ENCODE results near the gene KMT2D.

KMT2D gene

GRCh38 chr12:49033611-49034285 lies 26.8 kb downstream of the KMT2D start:
- no peak for DNase-seq

- DNase-seq = no peak
These were observed 27.7 kb downstream of the KMT2D start for GRCh38 chr12:49032679-49033447.

DNA sequence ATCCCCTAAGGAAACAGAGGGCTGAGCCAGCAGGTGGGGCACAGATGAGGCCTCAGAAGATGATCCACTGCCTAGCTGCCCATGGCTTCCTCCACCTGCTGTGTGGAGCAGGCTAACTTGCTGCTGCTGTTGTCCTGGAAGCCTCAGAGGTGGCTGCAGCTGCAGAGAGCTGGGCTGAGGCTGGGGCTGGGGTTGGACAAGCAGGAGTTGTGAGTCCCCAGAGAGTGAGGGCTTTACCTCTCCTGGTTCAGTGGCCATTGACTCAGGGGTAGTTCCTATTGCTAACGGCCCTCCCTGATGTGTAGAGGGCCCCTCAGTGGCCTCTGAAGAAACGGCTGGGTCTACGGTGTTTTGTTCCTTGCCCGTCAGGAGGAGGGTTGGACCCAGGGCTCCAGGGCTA lies 28.3 kb downstream of the KMT2D start:
- DNase-seq = no peak

GRCh38 chr12:49031573-49032161 lies 28.9 kb downstream of the KMT2D start:
- no peak for DNase-seq

DNA sequence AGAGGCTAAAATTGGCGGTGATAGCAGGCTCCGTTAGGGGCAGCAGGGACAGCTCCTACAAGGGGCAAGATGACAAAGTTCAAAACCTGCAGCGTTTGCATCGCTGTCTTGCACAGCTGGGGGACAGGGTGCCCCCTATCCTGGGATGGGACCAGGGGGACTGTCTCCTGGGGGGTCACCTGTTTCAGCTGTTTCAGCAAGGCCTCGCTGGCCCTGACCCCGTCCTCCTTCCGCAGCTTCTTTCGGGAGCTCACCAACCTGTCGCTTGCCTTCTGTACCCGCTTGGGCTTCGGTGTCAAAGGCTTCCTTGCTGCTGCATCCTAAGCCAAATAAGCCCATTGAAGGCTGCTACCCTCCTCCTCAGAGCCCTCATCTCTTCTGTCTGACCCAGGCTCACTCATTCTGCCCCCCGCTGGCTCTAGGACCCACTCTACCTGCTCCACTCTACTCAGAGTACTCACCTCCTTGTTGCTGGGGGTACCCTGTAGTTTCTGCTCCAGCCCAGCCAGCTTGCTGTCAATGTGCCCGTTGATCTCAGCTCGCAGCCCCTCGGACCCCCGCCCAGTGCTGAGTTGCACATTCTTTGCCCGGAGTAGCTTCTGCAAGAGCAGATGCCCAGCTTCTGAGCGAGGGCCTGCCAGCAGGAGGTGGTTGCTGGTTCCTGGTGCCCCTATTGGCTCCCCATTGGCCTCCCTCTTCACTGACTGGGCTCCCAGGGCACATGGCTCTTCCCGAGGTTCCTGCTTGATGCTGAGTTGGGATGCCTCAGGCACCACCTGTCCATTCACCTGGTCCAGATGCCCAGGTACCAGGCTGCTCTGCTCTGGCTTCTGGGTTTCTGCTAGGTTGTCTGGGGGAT lies 29.7 kb downstream of the KMT2D start:
- no peak for DNase-seq

DNA sequence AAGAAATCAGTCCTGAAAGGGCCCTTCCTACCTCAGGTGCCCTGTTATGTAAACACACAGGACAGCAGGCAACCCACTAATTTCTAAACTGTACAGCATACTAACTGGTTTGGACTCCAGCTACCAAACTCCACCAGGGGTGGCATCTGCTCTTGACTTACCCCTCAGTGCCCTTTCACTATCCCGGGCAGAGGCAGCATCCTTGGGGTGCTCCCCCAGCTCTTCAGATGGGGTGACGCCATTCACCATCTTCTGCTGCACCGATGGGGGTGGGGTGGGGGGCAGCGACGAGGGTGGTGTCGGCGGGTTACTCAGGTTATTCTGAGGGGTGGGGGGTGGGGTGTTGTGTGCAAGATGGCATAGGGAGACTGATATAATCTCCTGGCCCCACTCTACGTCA lies 30.5 kb downstream of the KMT2D start:
- DNase-seq = no peak

DNA sequence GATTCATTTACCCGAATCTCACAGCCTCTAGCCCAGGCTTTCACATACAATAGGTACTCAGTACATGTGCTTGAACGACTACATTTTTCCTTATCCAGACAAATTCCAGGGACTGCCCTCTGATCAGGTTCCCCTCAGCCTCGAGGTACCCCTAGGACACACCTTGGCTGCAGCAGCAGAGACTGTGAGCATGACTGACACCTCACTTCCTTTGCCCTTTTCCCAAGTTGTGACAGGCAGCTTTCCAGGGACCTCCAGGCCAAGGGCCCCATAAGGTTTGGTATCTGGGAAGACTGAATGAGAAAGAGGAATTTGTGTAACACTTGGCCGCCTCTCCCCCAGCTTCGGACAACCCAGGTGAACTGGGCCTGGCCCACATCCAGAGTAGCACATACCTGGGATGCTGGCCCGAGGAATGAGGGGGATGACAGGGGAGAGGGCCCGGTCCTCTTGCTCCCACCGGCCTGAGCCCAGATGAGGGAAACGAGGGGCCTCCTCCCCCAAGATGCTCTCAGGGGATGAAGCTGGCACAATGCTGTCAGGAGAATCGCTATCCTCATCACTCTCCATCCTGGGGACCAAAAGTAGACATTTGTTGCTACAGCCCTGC lies 31.8 kb downstream of the KMT2D start:
- DNase-seq = no peak

- DNase-seq = no peak
These were observed 32.6 kb downstream of the KMT2D start for GRCh38 chr12:49027846-49028555.

DNA sequence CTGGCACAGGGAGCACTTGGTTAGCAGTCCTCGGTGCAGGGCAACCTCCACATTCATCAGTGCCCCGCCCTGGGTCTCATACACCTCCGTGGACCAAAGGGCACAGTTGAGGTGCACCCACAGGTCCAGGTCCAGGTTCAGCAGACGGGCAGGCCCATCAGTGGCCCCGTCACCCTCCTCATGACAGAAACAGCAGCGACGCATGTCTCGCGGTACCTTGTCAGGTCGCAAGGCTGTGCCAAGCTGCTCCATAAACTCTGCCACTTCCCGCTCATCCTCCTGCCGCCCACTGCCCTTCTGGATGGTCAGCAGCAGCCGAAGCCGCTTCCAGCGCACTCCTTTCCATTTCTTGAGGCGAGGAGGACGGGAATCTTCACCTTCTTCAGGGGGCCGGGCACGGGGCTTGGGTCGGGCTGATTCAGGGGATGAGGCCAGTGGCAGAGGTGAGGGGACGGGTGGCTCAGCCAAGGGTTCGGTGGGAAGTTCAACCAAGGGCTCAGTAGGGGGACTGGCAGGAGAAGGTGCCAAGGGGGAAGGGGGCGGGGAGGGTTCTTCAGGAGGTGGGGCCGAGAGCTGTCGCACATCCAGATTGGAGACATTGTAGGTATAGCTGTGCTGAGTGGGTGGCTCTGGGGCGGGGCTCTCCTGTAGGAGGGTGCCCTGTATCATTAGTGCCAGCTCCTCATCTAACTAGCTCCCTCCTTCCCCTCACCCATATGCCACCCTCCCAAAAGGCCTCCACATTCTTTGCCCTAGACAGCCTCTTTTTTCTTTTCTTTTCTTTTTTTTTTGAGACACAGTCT lies 33.7 kb downstream of the KMT2D start:
- no peak for DNase-seq

- no peak for DNase-seq
These were observed 34.5 kb downstream of the KMT2D start for GRCh38 chr12:49026101-49026500.

- DNase-seq = no peak
These were observed 35.1 kb downstream of the KMT2D start for GRCh38 chr12:49025463-49025862.

- DNase-seq = no peak
These were observed 36.1 kb downstream of the KMT2D start for GRCh38 chr12:49024543-49024942.

DNA sequence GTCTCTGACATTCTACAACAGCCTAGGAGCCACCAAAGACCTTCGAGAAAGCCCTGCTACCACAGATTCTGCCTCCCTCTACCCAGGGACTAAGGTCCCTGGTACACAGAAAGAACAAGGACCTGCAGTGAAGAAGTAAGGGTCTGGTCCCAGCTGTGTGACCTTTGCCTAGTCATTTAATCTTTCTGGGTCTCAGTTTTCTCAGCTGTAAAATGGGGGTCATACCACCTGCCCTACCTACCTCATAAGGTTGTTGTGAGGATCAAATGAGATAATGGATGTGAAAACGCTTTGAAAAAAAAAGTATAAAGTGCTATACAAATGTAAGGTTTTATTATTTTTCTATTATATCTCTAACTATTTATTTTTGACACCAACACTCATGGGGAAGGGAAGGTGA lies 36.8 kb downstream of the KMT2D start:
- DNase-seq = no peak

GRCh38 chr12:49022558-49023178 lies 37.9 kb downstream of the KMT2D start:
- DNase-seq = no peak

DNA sequence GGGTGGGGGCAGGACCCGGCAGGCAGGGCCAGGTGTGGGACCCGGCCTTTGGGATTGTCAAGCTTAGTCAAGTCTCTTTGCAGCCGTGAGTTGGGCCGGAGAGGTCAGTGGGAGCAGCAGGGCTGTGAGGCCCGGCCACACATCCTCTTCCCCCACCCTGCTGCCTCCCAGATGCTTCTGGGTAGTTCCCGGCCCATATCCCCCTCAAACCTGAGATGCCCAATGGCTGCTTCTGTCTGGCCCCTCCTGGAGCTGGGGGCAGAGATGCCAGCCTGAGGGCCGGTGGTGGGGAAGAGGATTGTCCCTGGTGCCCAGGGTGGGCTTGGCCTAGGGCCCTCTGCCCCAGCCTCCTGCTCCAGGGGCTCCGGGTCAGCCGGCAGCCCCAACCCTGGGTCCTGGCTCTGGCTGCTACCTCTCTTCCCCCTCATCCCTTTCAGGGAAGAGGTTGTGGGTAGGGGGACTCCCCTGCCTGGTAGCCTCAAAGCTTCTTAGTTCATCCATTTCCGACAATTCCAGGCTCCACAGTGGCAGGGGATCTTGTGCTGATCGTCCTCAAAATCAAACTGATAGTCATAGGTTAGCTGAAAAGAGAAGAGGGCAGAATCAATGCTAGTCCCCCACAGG lies 39.2 kb downstream of the KMT2D start:
- DNase-seq = no peak

- DNase-seq = no peak
These were observed 40.2 kb downstream of the KMT2D start for GRCh38 chr12:49020441-49020840.

- peak; percentile 19 for DNase-seq
These were observed 40.9 kb downstream of the KMT2D start for GRCh38 chr12:49019443-49020324.

- DNase-seq = no peak
These were observed 41.5 kb downstream of the KMT2D start for GRCh38 chr12:49019120-49019430.

Data from COR-L47 (cell line).